OCI-LY1 (cell line): ENCODE measurements around the gene LDHAL6B.

ENCODE experiments used
- H2AFZ ChIP-seq: fragments of 200-600 bp; sonication (generic), shearing (Covaris generic); 2 replicates; pipeline ENCODE4 v1.6.0; 2014; ENCODE audit warnings: antibody characterized with exemption, mild to moderate bottlenecking, low read length
- H3F3A ChIP-seq: fragments of 200-600 bp; sonication (generic), shearing (Covaris generic); 2 replicates; pipeline ENCODE4 v1.6.0; 2014; ENCODE audit warnings: mild to moderate bottlenecking, antibody characterized with exemption, low read length, moderate library complexity; ENCODE audit not compliant: insufficient read depth
- H3K27ac ChIP-seq: fragments of 200-600 bp; sonication (generic); 2 replicates; pipeline ENCODE4 v1.5.1; 2014; ENCODE audit warnings: low read length, mixed run types, mild to moderate bottlenecking, low read depth; ENCODE audit not compliant: poor library complexity, severe bottlenecking
- H3K27me3 ChIP-seq: fragments of 200-600 bp; sonication (generic); 2 replicates; pipeline ENCODE4 v1.6.0; 2014; ENCODE audit warnings: antibody characterized with exemption, mild to moderate bottlenecking, low read length, moderate library complexity; ENCODE audit not compliant: insufficient read depth
- H3K36me3 ChIP-seq: fragments of 200-600 bp; sonication (generic); 2 replicates; pipeline ENCODE4 v1.6.1; 2014; ENCODE audit warnings: mild to moderate bottlenecking, antibody characterized with exemption, low read length, moderate library complexity, mixed read lengths; ENCODE audit not compliant: insufficient read depth
- H3K4me1 ChIP-seq: fragments of 200-600 bp; sonication (generic); 2 replicates; pipeline ENCODE4 v1.5.1; 2014; ENCODE audit warnings: mild to moderate bottlenecking, low read length, moderate library complexity; ENCODE audit not compliant: insufficient read depth, severe bottlenecking
- H3K4me2 ChIP-seq: fragments of 200-600 bp; sonication (generic), shearing (Covaris generic); 2 replicates; pipeline ENCODE4 v1.6.1; 2014; ENCODE audit warnings: low read length
- H3K4me3 ChIP-seq: fragments of 200-600 bp; sonication (generic); 2 replicates; pipeline ENCODE4 v1.5.1; 2014; ENCODE audit warnings: low read length, low read depth, mild to moderate bottlenecking, mixed read lengths; ENCODE audit not compliant: poor library complexity, severe bottlenecking
- H3K79me2 ChIP-seq: fragments of 200-600 bp; shearing (Covaris generic); 2 replicates; pipeline ENCODE4 v1.6.1; 2016; ENCODE audit warnings: mixed run types, low read length, mixed read lengths; ENCODE audit not compliant: insufficient read depth
- H3K9ac ChIP-seq: fragments of 200-600 bp; sonication (generic), shearing (Covaris generic); 2 replicates; pipeline ENCODE4 v1.6.1; 2014; ENCODE audit warnings: mild to moderate bottlenecking, low read length, mixed read lengths
- H3K9me2 ChIP-seq: fragments of 200-600 bp; sonication (generic), shearing (Covaris generic); 2 replicates; pipeline ENCODE4 v1.6.1; 2014; ENCODE audit warnings: low read depth, mild to moderate bottlenecking, low read length, mixed read lengths
- H3K9me3 ChIP-seq: fragments of 200-600 bp; shearing (Covaris generic); 2 replicates; pipeline ENCODE4 v1.6.1; 2014; ENCODE audit warnings: low read length, mixed read lengths
- H4K20me1 ChIP-seq: fragments of 200-600 bp; sonication (generic), shearing (Covaris generic); 2 replicates; pipeline ENCODE4 v1.6.0; 2016; ENCODE audit warnings: mild to moderate bottlenecking, low read length; ENCODE audit not compliant: insufficient read depth
- CTCF ChIP-seq: fragments of 200-600 bp; sonication (generic), shearing (Covaris generic); IDR thresholded peaks from 2 replicates; pipeline ENCODE4 v1.5.1; 2017; ENCODE audit warnings: mild to moderate bottlenecking, antibody characterized with exemption, low read length, moderate library complexity, mixed read lengths
- EZH2 ChIP-seq: fragments of 200-600 bp; sonication (generic), shearing (Covaris generic); IDR thresholded peaks from 2 replicates; pipeline ENCODE4 v1.8.0; 2017; ENCODE audit warnings: borderline replicate concordance, mixed run types, mild to moderate bottlenecking, antibody characterized with exemption, low read length, moderate library complexity, mixed read lengths

The LDHAL6B gene

GRCh38 chr15:59189241-59189640 lies 17.4 kb upstream of the LDHAL6B start:
- no peaks in the 10 kb centered on the region for H3K9me2 ChIP-seq
- no peaks in the 10 kb centered on the region for H3F3A ChIP-seq
- H3K4me2 ChIP-seq: no peak overlapping the region
- TF ChIP-seq CTCF: no peak
- no peak for TF ChIP-seq EZH2
- H3K27ac ChIP-seq: no peak overlapping the region
- H3K9me3 ChIP-seq: no peaks in the 10 kb centered on the region
- H3K27me3 ChIP-seq: no peaks in the 10 kb centered on the region
- H3K4me3 ChIP-seq: no peak overlapping the region
- H3K4me1 ChIP-seq: no peaks in the 10 kb centered on the region
- peaks cover 94% of the 10 kb centered on the region for H3K36me3 ChIP-seq
- H3K79me2 ChIP-seq: no peaks in the 10 kb centered on the region
- H3K9ac ChIP-seq: no peak overlapping the region
- no peak overlapping the region for H2AFZ ChIP-seq
- H4K20me1 ChIP-seq: no peaks in the 10 kb centered on the region

- Histone ChIP-seq H3K27ac (no peak overlapping the region), H3K36me3 (peaks cover 94% of the 10 kb centered on the region)
Observed at GRCh38 chr15:59190291-59190690, 16.4 kb upstream of the LDHAL6B start.

GRCh38 chr15:59191855-59192237 lies 14.8 kb upstream of the LDHAL6B start:
- Histone ChIP-seq H3K27me3 (no peaks in the 10 kb centered on the region), H3K27ac (no peak overlapping the region), H3F3A (no peaks in the 10 kb centered on the region), H2AFZ (no peak overlapping the region), H3K9me2 (no peaks in the 10 kb centered on the region), H4K20me1 (no peaks in the 10 kb centered on the region), H3K36me3 (peaks cover 93% of the 10 kb centered on the region), H3K4me3 (no peak overlapping the region), H3K4me2 (no peak overlapping the region), H3K79me2 (no peaks in the 10 kb centered on the region), H3K9ac (no peak overlapping the region), H3K9me3 (no peaks in the 10 kb centered on the region), H3K4me1 (no peaks in the 10 kb centered on the region)
- TF ChIP-seq CTCF (no peak), EZH2 (no peak)

More at GRCh38 chr15:59190291-59190690, 16.4 kb upstream of the LDHAL6B start:
- Histone ChIP-seq H3K9ac (no peak overlapping the region), H3K9me3 (no peaks in the 10 kb centered on the region), H2AFZ (no peak overlapping the region), H3K4me1 (no peaks in the 10 kb centered on the region), H3F3A (no peaks in the 10 kb centered on the region), H3K79me2 (no peaks in the 10 kb centered on the region), H3K27me3 (no peaks in the 10 kb centered on the region), H3K9me2 (no peaks in the 10 kb centered on the region), H3K4me3 (no peak overlapping the region), H4K20me1 (no peaks in the 10 kb centered on the region), H3K4me2 (no peak overlapping the region)
- no peak for TF ChIP-seq CTCF
- TF ChIP-seq EZH2: no peak
